HG02678 (cell line): ENCODE results near the gene ATP2C2.
"Not testable (repeated sequence)": the region's sequence is repeated elsewhere in the genome, so short reads cannot be mapped to it uniquely, and the experiment has no call there.

Experiments used
- ATAC-seq: cut with Tn5 transposase; IDR thresholded peaks from one replicate; pipeline ENCODE4 v1.9.1; 2021; ENCODE audit warnings: mild to moderate bottlenecking, moderate library complexity; ENCODE audit not compliant: unreplicated experiment

ATP2C2 gene, protein sequence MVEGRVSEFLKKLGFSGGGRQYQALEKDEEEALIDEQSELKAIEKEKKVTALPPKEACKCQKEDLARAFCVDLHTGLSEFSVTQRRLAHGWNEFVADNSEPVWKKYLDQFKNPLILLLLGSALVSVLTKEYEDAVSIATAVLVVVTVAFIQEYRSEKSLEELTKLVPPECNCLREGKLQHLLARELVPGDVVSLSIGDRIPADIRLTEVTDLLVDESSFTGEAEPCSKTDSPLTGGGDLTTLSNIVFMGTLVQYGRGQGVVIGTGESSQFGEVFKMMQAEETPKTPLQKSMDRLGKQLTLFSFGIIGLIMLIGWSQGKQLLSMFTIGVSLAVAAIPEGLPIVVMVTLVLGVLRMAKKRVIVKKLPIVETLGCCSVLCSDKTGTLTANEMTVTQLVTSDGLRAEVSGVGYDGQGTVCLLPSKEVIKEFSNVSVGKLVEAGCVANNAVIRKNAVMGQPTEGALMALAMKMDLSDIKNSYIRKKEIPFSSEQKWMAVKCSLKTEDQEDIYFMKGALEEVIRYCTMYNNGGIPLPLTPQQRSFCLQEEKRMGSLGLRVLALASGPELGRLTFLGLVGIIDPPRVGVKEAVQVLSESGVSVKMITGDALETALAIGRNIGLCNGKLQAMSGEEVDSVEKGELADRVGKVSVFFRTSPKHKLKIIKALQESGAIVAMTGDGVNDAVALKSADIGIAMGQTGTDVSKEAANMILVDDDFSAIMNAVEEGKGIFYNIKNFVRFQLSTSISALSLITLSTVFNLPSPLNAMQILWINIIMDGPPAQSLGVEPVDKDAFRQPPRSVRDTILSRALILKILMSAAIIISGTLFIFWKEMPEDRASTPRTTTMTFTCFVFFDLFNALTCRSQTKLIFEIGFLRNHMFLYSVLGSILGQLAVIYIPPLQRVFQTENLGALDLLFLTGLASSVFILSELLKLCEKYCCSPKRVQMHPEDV

DNA sequence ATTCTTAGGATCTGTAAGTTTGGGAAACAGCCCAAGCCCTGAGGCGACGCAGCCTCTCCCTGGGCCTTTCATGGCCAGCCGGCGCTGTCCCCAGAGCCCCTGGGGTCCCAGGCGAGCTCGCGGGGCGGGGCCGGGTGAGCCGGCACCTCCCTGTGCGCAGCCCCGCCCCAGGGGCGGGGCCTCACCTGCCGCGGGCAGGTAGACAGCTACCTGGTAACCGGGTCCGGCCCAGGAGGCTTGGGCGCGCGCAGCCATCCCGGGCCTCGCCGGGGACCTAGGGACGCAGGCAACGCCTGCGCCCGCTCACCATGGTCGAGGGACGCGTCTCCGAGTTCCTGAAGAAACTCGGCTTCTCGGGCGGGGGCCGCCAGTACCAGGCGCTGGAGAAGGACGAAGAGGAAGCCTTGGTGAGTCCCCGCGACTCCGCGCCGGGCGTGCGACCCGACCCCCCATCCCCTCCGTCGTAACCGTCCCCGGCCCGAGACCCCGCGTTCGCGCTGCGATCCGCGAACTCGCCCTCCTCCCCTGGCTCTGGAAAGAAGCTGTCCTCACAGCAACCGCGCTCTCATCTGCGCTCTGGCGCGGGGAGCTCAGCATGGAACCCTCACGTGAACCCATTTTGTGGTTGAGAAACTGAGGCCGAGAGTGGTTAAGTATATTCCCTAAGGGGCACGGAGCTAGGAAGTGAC is at the start of gene ATP2C2:
Gene ATP2C2 (plus strand): TSS at position 231 of the 689 bp plus-strand sequence. CDS start 78 bp downstream, at position 309.
- no peak for ATAC-seq

DNA sequence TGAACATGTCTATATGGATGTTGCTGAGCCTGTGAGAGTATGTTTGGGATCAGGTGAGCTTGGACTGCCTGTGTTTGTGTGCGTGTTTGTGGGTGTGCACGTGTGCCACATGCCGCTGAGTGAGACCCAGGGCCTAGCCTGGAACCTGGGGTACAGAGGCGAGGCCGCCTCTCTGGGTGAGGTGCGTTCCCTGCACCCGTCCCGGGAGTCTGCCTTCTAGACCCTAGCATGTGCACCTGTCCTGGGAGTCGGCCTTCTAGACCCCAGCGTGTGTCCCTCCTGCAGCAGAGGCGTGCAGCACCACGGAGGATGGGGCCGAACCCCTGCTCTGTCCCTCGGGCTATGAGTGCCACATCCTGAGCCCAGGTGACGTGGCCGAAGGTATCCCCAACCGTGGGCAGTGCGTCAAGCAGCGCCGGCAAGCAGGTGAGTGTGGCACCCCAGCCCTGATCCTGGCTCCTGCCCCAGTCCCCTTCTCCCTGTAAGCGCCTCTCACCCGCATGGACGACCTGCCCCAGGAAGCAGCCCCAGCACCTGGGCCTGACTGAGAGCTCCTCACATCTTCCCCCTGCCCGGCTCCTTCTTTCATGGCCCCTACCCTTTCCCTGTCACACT is 49.1 kb upstream of the ATP2C2 start:
- no peak for ATAC-seq

DNA sequence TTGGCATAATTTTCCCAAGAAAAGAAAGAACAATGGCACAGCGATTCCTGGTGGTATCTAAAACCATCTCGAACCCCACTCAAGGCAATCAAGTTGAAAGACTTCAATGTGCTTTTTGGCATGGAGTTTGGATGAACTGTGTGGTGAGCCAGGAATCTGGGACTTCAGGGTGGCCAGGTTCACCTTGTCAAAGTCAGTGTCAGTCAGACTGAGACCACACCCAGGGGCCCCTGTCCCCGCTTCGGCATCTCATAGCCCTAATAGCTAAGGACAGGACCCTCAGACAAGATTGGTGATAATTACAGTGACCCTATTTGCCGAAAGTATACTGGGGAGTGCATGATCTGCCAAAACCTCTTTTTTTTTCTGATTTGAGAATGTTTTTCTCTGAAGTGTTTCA is 47.8 kb upstream of the ATP2C2 start:
- ATAC-seq, result no peak

DNA sequence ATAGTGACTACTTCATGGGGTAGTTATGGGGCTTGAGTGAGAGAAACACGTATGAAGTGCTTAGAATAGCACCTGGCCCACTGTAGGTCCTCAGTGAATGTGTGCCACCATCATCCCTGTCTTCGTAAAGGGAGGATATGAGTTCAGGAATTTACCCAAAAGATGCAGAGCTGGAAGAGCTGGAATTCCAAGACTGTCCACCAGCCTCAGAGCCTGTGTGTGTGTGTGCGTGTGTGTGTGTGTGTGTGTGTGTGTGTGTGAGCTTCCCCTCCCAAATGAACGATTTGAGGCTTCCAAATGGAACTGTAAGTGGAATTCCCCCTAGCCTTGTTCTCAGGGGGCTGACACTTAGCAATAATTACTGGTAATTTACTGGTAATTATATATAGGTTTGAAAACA is 46.4 kb upstream of the ATP2C2 start:
- no peak for ATAC-seq

DNA sequence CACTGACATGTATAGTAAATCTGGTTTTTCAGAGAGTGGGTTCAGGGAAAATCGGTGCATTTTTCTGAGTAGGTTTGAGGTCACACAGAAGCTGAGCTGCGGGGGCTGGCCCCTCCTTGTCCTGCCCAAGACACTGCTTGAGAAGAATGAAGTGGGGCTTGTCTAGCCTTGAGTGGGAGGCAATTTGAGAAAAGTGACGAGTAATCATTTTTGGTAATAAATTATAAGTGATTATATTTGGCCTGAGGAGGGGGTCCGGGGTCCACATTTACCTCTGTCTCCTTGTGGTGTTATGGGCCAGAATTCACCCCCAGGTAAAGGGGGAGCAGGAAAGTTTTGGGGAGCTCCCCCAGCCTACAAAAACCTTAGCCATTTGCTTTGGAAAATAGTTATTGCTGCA is 45.6 kb upstream of the ATP2C2 start:
- ATAC-seq, result no peak

DNA sequence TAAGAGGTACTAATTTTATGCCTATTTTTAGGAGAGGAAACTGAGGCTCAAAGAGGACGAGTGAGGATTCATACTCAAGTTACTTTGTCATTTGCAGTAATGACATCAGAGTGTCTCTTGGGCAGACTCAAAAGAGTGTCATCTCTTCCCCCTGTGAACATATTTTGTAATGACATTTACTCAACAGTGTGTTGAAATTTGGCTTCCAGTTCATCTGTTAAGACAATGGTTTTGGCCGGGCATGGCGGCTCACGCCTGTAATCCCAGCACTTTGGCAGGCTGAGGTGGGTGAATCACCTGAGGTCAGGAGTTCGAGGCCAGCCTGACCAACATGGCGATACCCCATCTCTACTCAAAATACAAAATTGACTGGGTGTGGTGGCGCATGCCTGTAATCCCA is 44.7 kb upstream of the ATP2C2 start:
- no peak for ATAC-seq

DNA sequence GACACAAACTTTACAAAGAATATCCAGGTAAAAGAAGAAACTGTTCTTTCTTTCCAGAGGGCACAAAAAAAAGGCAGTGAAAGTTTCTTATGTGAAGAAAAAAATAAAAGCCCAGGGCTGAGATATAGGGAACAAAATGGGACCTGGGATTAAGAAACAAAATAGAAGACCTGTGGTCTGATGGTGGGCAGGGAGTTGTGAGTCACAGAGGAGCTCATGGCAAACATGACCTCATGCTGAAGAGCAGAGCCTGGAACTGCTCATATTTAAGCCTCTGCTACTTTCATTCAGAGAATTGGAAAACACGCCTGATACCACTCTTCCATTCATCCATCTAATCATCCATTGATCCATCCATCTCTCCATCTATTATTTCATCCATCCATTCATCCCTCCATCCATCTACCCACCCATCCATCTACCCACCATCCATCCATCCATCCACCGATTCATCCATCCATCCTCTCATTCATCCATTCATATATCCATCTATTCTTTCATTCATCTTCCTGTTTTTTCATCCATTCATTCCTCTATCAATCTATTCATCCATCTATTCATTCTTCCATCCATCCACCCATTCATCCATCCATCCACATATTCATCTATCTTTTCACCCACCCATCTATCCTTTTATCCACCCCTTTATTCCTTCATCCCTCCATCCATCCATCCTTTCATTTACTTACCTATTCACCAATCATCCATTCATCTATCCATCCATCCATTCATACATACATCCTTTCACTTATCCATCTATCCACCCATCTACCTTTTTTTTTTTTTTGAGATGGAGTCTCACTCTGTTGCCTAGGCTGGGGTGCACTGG is 43.7 kb upstream of the ATP2C2 start:
- ATAC-seq, result no peak

DNA sequence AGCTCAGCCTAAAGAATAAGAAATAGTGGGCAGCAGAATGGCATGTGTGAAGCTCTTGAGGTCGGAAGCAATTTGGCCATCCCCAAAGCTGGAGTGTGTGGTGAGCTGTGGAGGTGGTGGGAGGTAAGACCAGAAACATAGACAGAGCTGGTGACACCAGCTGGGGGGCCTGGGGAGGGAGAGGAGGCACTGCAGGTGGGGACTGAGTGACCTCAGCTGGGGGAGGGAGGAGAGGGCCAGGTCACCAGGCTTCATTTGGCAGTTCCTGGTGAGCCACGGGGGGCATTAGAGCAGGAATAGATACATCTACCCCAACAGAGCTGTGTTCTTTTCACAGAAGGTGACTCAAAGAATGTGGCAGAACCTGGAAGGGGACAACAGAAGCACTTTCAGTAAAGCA is 41.8 kb upstream of the ATP2C2 start:
- ATAC-seq, result no peak

DNA sequence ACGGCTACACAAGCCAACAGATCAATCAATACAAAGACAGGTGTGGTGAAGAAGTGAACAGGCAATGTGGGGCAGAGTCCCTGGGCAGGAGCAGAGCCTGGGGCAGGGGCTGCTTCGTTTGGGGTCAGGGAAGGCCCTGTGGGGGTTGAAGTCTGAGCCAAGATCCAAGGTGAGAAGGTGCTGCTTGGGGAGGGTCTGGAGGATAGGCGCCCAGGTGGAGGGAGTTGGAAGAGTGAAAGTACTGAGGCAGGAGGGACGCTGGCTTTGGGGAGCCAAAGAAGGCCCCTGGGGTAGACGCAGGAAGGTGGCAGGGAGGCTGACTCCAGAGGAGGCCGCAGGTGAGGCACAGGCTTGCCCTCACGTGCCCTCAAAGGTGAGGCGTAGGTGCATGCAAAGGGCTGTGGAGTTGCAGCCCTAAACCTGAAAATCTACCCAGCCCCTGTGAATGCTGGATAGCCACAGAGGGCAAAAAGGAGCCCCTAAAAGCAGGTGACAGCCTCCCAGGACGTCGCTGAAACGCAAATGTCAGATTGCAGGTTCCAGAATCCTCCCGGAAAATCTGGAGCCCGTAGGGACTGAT is 40.3 kb upstream of the ATP2C2 start:
- ATAC-seq, result no peak

DNA sequence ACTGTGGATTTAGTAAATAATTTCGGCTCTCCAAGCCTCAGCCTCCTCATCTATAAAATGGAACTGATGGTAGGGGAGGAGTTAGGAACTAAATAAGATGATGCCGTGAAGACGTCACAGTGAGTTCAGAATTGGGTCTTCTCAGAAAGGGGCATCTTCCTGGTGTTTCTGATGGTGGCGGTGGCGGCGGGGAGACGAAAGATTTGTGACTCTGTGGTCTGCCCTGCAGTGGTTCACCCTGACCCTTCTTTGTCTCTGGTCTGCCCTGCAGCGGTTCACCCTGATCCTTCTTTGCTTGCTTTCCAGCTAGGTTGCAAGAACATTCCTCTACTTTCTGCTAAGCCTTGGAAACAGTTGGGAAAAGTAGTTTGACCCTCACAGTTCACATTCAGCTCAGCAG is 39.3 kb upstream of the ATP2C2 start:
- no peak for ATAC-seq

DNA sequence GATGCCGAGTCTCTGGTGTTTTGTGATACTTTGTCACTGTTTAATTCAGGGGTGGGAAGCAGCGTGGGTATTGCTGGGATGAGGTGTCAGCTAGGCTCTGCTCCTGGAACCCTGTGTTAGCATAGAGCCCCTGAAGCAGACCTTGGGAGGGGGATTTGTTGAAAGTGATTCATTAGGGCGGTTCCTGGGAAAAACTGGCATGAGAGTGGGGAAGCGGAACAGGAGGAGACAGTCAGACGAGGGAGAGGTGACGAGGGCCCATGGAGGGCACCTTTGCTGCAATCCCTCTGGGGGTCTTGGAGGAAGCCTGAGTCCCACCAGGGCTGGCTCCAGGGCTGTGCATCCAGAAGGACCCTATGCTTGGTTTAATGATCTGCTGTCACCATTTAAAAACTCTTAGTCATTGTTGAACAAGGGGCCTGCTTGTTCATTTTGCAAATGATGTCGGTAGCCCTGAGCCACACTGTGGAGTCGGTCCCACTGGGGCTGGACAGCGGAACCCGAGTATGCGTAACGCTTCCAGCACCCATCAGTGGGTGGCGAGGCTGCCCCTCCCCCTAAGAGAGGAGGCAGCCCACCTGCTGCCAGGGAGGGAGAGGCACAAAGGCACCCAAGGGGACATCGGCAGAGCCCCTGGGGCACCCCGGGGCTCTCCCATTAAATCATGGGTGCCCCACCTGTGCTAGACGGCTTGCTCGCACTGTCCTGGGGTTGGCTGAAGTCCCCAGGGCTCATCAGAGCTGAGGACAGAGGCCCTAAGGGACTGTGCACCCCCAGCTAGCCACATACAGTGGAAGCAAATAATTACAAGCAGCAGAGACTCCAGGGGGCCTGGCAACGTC is 38.3 kb upstream of the ATP2C2 start:
- no peak for ATAC-seq

DNA sequence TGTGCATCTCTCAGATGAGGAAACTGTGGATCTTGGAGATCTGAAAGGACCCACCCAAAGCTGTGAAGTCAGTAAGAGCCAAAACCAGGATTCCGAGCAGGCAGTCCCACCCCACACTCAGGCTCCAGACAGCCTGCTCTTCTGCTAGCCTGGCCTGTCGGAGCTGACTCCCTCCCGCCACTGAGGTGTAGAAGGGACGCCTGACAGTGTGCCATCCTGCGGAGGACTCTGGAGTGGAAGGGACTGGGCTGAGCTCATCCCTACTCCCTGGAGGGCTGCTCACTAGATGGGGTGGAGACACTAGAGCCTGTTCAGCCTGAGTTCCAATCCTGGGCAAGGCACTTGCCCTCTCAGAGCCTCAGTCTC is 37.7 kb upstream of the ATP2C2 start:
- ATAC-seq, result no peak

DNA sequence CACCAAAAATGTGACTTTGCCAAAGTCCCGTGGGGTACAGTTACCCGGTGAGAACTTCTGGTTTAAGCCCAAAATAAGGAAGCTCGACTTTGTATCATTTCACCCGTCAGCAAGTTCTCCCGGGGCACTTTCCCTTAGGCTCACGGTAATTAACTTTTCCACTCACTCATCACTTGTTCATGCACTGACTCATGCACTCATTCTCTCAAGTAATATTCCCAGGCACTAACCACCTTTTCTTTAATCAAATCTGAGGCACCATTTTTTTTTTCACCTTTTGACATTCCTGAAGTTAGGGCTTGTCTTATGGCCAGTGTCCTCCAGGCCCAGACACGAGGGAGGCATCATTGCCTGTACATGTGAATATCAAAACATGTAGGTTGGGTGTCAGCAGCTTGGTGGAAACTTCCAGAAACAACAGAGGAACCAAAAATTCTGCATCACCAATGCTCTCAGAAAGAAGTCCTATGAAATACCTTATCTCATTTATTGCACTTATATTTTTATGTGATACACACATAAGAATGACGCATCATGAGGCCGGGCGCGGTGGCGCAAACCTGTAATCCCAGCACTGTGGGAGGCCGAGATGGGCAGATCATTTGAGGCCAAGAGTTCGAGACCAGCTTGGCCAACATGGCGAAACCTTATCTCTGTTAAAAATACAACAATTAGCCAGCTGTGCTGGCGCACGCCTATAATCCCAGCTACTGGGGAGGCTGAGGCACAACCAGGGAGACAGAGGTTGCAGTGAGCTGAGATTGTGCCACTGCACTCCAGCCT is 36.1 kb upstream of the ATP2C2 start:
- ATAC-seq, result no peak

DNA sequence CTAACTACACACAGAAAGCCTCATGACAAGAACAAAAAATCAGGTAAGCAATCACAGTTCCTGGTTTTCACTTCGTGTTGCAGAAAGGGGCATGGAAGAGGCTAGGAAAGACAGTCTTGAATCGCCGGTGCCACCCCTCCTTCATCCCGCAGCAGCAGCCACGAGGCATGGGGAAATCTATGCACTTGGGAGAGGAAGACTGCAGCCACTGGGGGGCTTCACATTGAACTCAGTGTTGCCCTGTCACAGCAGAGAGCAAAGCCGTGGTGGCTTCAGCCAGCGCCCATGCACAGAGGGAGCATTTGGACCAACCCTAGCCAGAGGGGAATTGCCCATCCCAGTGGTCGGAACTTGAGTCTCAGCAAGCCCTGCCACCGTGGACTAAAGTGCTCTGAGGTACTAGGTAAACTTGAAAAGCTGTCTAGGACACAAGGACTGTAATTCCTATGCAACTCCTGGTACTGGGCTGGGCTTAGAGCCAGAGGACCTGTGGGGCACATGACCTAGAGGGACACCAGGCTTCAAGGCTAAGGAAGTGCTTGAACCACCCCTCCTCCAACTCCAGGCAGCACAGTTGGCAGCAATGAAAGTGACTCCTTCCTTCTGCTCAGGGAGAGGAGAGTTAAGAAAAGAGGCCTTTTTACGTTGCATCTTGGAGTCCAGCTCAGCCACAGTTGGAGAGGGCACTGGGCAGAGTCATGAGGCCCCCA is 35.2 kb upstream of the ATP2C2 start:
- ATAC-seq, result no peak

DNA sequence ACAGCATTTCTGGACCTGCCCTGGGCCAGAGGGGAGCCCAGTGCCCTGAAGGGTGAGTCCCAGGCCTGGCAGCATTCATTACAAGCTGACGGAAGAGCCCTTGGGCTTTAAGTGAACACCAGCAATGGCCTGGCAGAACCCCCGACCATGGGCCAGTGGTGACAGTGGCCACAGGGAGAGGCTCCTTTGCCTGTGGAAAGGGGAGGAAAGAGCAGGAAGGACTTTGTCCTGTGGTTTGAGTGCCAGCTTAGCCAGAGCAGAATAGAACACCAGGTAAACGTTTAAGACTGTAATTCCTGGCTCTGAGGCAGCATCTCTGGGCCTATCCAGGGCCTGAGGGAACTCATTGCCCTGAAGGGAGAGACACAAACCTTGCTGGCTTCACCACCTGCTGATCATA is 34.3 kb upstream of the ATP2C2 start:
- no peak for ATAC-seq

DNA sequence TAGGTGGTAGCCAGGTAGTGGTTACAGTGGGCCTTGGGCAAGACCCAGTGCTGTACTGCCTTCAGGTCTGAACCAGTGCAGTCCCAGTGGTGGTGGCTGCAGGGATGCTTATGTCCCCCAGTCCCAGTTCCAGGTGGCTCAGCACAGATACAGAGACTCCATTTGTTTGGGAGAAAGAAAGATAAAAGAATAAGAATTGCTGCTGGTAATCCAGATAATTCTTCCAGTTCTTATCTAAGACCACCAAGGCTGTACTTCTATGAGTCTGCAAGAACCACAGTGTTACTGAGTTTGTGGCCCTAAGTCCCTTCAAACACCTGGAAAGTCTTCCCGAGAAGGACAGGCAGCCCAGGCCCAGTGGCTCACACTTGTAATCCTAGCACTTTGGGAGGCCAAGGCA is 33.9 kb upstream of the ATP2C2 start:
- no peak for ATAC-seq

DNA sequence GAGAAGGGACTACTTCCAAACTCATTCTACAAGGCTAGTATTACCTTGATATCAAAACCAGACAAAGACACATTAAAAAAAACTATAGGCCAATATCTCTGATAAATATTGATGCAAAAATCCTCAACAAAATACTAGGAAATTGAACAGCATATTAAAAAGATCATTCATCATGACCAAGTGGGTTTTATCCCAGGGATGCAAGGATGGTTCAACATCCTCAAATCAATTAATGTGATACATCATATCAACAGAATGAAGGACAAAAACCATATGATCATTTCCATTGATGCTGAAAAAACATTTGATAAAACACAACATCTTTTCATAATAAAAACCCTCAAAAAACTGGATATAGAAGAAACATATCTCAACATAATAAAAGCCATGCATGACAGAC is 31.1 kb upstream of the ATP2C2 start:
- ATAC-seq, result not testable (repeated sequence)
